IMR-90 (cell line): Measurements from ENCODE around the gene POLRMT. TPM values are rescaled to one million over a fixed set of nuclear protein-coding genes. Genes with fewer than 3 reads are reported as not detected.

Source experiments
- ATAC-seq: fragments of 200-7000 bp; cut with Tn5 transposase; 2 replicates; pipeline ENCODE4 v1.9.1; 2020; ENCODE audit warnings: low read depth, mild to moderate bottlenecking, moderate library complexity
- BruUV-seq: library from RNA; stranded (reverse); fragments of 400-500 nt; replicated peaks from 2 replicates; lab custom pipeline; 2021; lab: Mats Ljungman, UMichigan
- CTCF ChIA-PET: fragments of 300-600 bp; formaldehyde crosslinking; extraction: SDS; loops from one replicate; lab custom pipeline; 2021; ENCODE audit warnings: antibody characterized with exemption; lab: Yijun Ruan, JAX
- POLR2A ChIA-PET: fragments of 300-600 bp; sonication (Branson Sonifier 250); formaldehyde crosslinking; loops from one replicate; lab custom pipeline; 2022; ENCODE audit warnings: antibody characterized with exemption; ENCODE audit not compliant: unreplicated experiment; lab: Charles Lee
- DNase-seq: peaks from one replicate; pipeline ENCODE4 v3.0.0; 2013
- H2AFZ ChIP-seq: replicated peaks from 2 replicates; pipeline ENCODE3; 2013; ENCODE audit warnings: low read length, mild to moderate bottlenecking; ENCODE audit not compliant: poor library complexity
- H2AK5ac ChIP-seq: 2 replicates; pipeline ENCODE4 v1.6.1; 2013; ENCODE audit warnings: low read depth, low read length, inconsistent platforms
- H2AK9ac ChIP-seq: replicated peaks from 2 replicates; pipeline ENCODE3; 2013; ENCODE audit warnings: mild to moderate bottlenecking, low read depth, low read length, moderate library complexity; ENCODE audit not compliant: poor library complexity
- H2BK120ac ChIP-seq: 2 replicates; pipeline ENCODE4 v1.6.1; 2013; ENCODE audit warnings: low read depth, low read length, inconsistent platforms
- H2BK15ac ChIP-seq: 3 replicates; pipeline ENCODE4 v1.6.1; 2013; ENCODE audit warnings: low read depth, low read length, inconsistent platforms
- H2BK20ac ChIP-seq: 2 replicates; pipeline ENCODE4 v1.6.1; 2013; ENCODE audit warnings: low read depth, mild to moderate bottlenecking, inconsistent platforms, low read length, moderate library complexity
- H2BK5ac ChIP-seq: 2 replicates; pipeline ENCODE4 v1.6.1; 2013; ENCODE audit warnings: mild to moderate bottlenecking, low read depth, low read length, inconsistent platforms; ENCODE audit not compliant: poor library complexity, severe bottlenecking
- H3K14ac ChIP-seq: replicated peaks from 2 replicates; pipeline ENCODE4 v1.6.1; 2013; ENCODE audit warnings: low read depth, low read length, inconsistent platforms
- H3K18ac ChIP-seq: 2 replicates; pipeline ENCODE4 v1.6.1; 2013; ENCODE audit warnings: low read depth, low read length, control low read depth
- H3K23ac ChIP-seq: 2 replicates; pipeline ENCODE4 v1.6.1; 2013; ENCODE audit warnings: low read depth, low read length, inconsistent platforms
- H3K27ac ChIP-seq: 2 replicates; pipeline ENCODE4 v1.5.1; 2013; ENCODE audit warnings: mild to moderate bottlenecking, control low read depth, low read length; ENCODE audit not compliant: insufficient read depth
- H3K27me3 ChIP-seq: 2 replicates; pipeline ENCODE4 v1.6.1; 2013; ENCODE audit warnings: low read length; ENCODE audit not compliant: control insufficient read depth, insufficient read depth
- H3K36me3 ChIP-seq: 2 replicates; pipeline ENCODE4 v1.6.1; 2013; ENCODE audit warnings: low read length, mixed read lengths; ENCODE audit not compliant: control insufficient read depth, insufficient read depth
- H3K4ac ChIP-seq: 2 replicates; pipeline ENCODE4 v1.6.1; 2013; ENCODE audit warnings: low read depth, low read length, inconsistent platforms
- H3K4me1 ChIP-seq: 2 replicates; pipeline ENCODE4 v1.6.1; 2013; ENCODE audit warnings: low read length, mixed read lengths; ENCODE audit not compliant: control insufficient read depth, insufficient read depth
- H3K4me2 ChIP-seq: 2 replicates; pipeline ENCODE4 v1.6.1; 2013; ENCODE audit warnings: low read depth, mild to moderate bottlenecking, control low read depth, low read length, moderate library complexity
- H3K4me3 ChIP-seq: 2 replicates; pipeline ENCODE4 v1.5.1; 2013; ENCODE audit warnings: low read depth, mild to moderate bottlenecking, control low read depth, low read length, moderate library complexity; ENCODE audit not compliant: insufficient read depth
- H3K56ac ChIP-seq: 2 replicates; pipeline ENCODE4 v1.6.1; 2013; ENCODE audit warnings: low read length, inconsistent platforms; ENCODE audit not compliant: insufficient read depth; ENCODE audit errors: extremely low read depth
- H3K79me1 ChIP-seq, 2 experiments: 2 replicates each; pipeline ENCODE4 v1.6.1; 2013; ENCODE audit warnings: low read length in 2 of 2, inconsistent platforms in 1 of 2, low read depth in 1 of 2
- H3K9ac ChIP-seq: 2 replicates; pipeline ENCODE4 v1.6.1; 2013; ENCODE audit warnings: low read depth, low read length, control low read depth
- H3K9me1 ChIP-seq: 2 replicates; pipeline ENCODE4 v1.6.1; 2013; ENCODE audit warnings: low read length, inconsistent platforms; ENCODE audit not compliant: insufficient read depth
- H3K9me3 ChIP-seq: 2 replicates; pipeline ENCODE4 v1.6.1; 2013; ENCODE audit warnings: low read length; ENCODE audit not compliant: control insufficient read depth, insufficient read depth
- H4K20me1 ChIP-seq: 2 replicates; pipeline ENCODE4 v1.6.1; 2013; ENCODE audit warnings: low read length, inconsistent platforms; ENCODE audit not compliant: insufficient read depth
- H4K5ac ChIP-seq: 2 replicates; pipeline ENCODE4 v1.6.1; 2013; ENCODE audit warnings: mild to moderate bottlenecking, low read depth, low read length, control low read depth
- H4K8ac ChIP-seq, 2 experiments: 2 replicates each; pipeline ENCODE4 v1.6.1; 2013; ENCODE audit warnings: low read depth in 2 of 2, low read length in 2 of 2, control low read depth in 1 of 2, inconsistent platforms in 1 of 2
- H4K91ac ChIP-seq: 2 replicates; pipeline ENCODE4 v1.6.1; 2013; ENCODE audit warnings: low read depth, low read length, inconsistent platforms; ENCODE audit not compliant: insufficient read depth
- CEBPB ChIP-seq: IDR thresholded peaks from 2 replicates; pipeline ENCODE4 v1.6.1; 2012; ENCODE audit warnings: low read depth, low read length, improper control_type of control experiment
- FOS ChIP-seq: fragments of 150-350 bp; IDR thresholded peaks from 2 replicates; pipeline ENCODE4 v1.6.1; 2016; ENCODE audit warnings: low read depth, low read length
- MAFK ChIP-seq: IDR thresholded peaks from 2 replicates; pipeline ENCODE4 v1.6.1; 2012; ENCODE audit warnings: low read depth, low read length, improper control_type of control experiment
- MXI1 ChIP-seq: IDR thresholded peaks from 2 replicates; pipeline ENCODE4 v1.6.1; 2012; ENCODE audit warnings: low read depth, mild to moderate bottlenecking, low read length, moderate library complexity, borderline replicate concordance
- NFE2L2 ChIP-seq: fragments of 150-350 bp; IDR thresholded peaks from 2 replicates; pipeline ENCODE4 v1.6.1; 2016; ENCODE audit warnings: low read depth, mild to moderate bottlenecking, low read length
- POLR2A ChIP-seq: IDR thresholded peaks from 2 replicates; pipeline ENCODE4 v1.6.1; 2012; ENCODE audit warnings: mild to moderate bottlenecking, low read depth, low read length
- RAD21 ChIP-seq: IDR thresholded peaks from 2 replicates; pipeline ENCODE4 v1.6.1; 2012; ENCODE audit warnings: low read length, improper control_type of control experiment
- RCOR1 ChIP-seq: IDR thresholded peaks from 2 replicates; pipeline ENCODE4 v1.6.1; 2012; ENCODE audit warnings: mild to moderate bottlenecking, low read length, improper control_type of control experiment; ENCODE audit not compliant: insufficient replicate concordance
- RFX5 ChIP-seq: IDR thresholded peaks from 2 replicates; pipeline ENCODE4 v1.8.0; 2012; ENCODE audit warnings: low read depth, mild to moderate bottlenecking, low read length, moderate library complexity
- SMC3 ChIP-seq: fragments of 150-350 bp; IDR thresholded peaks from 2 replicates; pipeline ENCODE4 v1.6.1; 2016; ENCODE audit warnings: low read depth, mild to moderate bottlenecking, antibody characterized with exemption, low read length, moderate library complexity
- WGBS, 2 experiments: methylation state at CpG; one replicate each; pipeline versions ENCODE4 v1.1.5 to v1.1.7; 2013; ENCODE audit warnings: missing lambda C conversion rate in 2 of 2; ENCODE audit not compliant: insufficient read length in 1 of 2; ENCODE audit errors: extremely low coverage in 2 of 2; 5-methylcytosine and 5-hydroxymethylcytosine counted together
- dilution Hi-C: fragments of 300-500 bp; cut with HindIII; formaldehyde crosslinking; loops from one replicate; pipeline ENCODE4 v1.14.3; 2018; ENCODE audit warnings: low sequenced_read_pairs; ENCODE audit not compliant: unreplicated experiment
- in situ Hi-C: fragments of 300-500 bp; cut with MboI; formaldehyde crosslinking; loops from 3 replicates; pipeline ENCODE4 v1.14.3; 2019; ENCODE audit warnings: low sequenced_read_pairs, inconsistent platforms, mixed read lengths
- intact Hi-C: fragments of 100-400 bp; cut with micrococcal nuclease; formaldehyde crosslinking; loops from 2 replicates; pipeline ENCODE4 v1.10.0; 2022
- polyA plus RNA-seq, 3 experiments: library from polyadenylated mRNA; depleted of rRNA; stranded (reverse); fragments of >200 nt; gene quantifications; 2 replicates each; pipeline ENCODE4 v1.2.3, GENCODE V29; 2012; ENCODE audit warnings: low replicate concordance in 1 of 3
- total RNA-seq: library from RNA; depleted of rRNA; stranded (reverse); fragments of >200 nt; gene quantifications from 2 replicates; pipeline ENCODE4 v1.2.3, GENCODE V29; 2012
- TF ChIP-seq, protein P1 (sequence below): fragments of 150-350 bp; IDR thresholded peaks from 2 replicates; pipeline ENCODE4 v1.6.1; 2017; ENCODE audit warnings: mild to moderate bottlenecking, antibody characterized with exemption, low read length, low read depth
- TF ChIP-seq, protein P2 (sequence below): fragments of 150-350 bp; IDR thresholded peaks from 2 replicates; pipeline ENCODE4 v1.6.1; 2016; ENCODE audit warnings: low read depth, mild to moderate bottlenecking, low read length, moderate library complexity, borderline replicate concordance

POLRMT gene
- total and polyA plus RNA-seq, 2 of the 4 experiments (the other 2 are of a cell fraction) = 9.9 to 29.6 TPM

DNA sequence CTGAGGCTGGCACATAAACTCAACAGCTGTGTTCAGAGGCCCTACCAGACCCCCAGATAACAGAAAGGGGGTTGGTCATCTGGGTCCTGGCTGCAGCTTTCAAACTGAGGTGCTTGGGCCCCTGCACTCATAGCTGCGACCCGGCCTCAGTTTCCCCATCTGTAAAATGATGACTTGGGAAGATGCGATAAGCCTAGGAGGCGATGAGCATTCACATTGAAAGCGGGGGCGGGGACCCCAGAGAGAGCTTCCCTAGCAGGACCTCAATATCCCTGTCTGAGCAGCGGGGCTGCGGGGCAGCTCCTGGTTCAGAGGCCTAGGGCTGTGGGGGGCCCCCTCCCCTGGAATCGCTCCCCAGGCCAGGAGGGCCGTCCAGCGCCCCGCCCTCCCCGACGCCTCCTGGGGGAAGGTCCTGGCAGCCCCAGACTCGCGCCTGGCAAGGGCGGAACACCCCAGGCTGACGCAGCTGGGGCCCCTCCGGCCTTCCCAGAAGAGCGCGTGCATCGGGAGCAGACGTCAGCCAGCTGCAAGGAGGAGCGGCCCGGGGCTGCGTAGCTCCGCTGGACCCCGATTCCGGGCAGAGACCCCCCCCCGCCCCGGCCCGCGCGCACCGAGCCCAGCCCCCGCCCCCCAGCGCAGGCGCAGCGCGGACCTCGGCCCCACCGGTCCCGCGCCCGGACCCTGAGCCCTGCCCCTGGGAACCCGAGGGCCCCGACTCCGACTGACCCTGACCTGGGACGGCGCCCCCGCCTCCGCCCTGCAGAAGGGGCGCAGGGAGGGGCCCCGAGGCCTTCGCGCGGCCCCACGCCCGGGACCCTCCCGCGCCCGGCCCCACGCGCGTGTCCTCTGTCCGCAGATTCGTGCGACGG, 46.3 kb upstream of the POLRMT start (continued):
- TF ChIP-seq RAD21 = no peak
- TF ChIP-seq, protein P1, sequence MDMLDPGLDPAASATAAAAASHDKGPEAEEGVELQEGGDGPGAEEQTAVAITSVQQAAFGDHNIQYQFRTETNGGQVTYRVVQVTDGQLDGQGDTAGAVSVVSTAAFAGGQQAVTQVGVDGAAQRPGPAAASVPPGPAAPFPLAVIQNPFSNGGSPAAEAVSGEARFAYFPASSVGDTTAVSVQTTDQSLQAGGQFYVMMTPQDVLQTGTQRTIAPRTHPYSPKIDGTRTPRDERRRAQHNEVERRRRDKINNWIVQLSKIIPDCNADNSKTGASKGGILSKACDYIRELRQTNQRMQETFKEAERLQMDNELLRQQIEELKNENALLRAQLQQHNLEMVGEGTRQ = no peak

DNA sequence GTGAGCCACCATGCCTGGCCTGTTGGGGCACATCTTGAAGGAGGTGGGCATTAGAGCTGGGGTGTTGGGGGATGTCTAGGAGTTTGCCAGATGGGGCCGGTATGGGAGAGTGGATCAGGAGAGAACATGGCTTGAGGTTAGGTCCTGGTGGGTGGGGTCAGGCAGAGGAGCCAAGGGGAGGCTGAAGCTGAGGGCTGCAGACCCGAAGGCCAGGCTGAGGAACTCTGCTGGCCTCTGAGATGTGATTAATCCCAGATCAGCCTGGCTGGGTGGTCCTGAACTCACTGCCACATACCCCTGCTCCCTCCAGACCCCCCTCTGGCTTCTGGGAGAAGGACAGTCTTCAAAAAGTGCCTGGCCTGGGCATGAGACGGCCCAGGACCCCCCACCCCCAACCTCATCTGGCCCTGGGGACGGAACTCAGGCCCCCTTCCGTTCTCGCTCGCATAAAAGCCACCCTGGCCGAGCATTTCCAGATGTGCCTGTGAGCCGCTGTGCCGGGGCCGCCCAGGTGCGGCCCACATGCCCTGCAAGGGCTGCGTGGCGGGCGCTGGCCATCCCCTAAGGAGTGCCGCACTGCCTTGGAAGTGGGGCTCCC, 45.6 kb upstream of the POLRMT start:
- H4K20me1 ChIP-seq = peaks cover 18% of the 10 kb centered on the region
- no peak overlapping the region for H4K91ac ChIP-seq
- H2BK5ac ChIP-seq = no peak overlapping the region
- H3K14ac ChIP-seq = no peak overlapping the region
- H3K18ac ChIP-seq = no peak overlapping the region
- H2AK5ac ChIP-seq = peak overlapping the region; percentile 61; the same call in 1 of the 2 replicates
- H3K9ac ChIP-seq = peak overlapping the region; percentile 62
- H3K27me3 ChIP-seq = no peaks in the 10 kb centered on the region
- in situ Hi-C loops = no loop called here
- H3K4me3 ChIP-seq = no peak overlapping the region
- H3K27ac ChIP-seq = peak overlapping the region; percentile 78; the same call in 1 of the 2 replicates
- no peaks in the 10 kb centered on the region for H3K9me3 ChIP-seq
- DNase-seq (no peak), ATAC-seq (no peak)
- peak overlapping the region; percentile 46; the same call in 1 of the 2 replicates for H3K23ac ChIP-seq
- no peak overlapping the region for H4K5ac ChIP-seq
- H3K4me2 ChIP-seq = peak overlapping the region; percentile 52
- no peak overlapping the region for H2BK120ac ChIP-seq
- H3K79me1 ChIP-seq = peaks cover 13 to 51% of the 10 kb centered on the region in 2 experiments; a peak in 3 of 4 replicates
- H2AFZ ChIP-seq = peak overlapping the region; percentile 19
- H2BK20ac ChIP-seq = no peak overlapping the region
- H3K4ac ChIP-seq = no peak overlapping the region; the same call in 1 of the 2 replicates
- dilution Hi-C loops = no loop called here
- peak overlapping the region in 1 of 2 experiments; percentile 69; a peak in 1 of 4 replicates for H4K8ac ChIP-seq
- peaks cover 18% of the 10 kb centered on the region for H3K4me1 ChIP-seq
- ChIA-PET CTCF (no interaction called here), POLR2A (no interaction called here)
- H2AK9ac ChIP-seq = peak overlapping the region; percentile 96
- peaks cover 12% of the 10 kb centered on the region for H3K9me1 ChIP-seq
- BruUV-seq = no TSS peak
- 87% methylated on average over 9 of the region's 16 CpGs; no CpG with 5 or more reads in 1 of the 2 experiments for WGBS, 2 experiments
- H3K36me3 ChIP-seq = peaks cover 2% of the 10 kb centered on the region; the same call in 1 of the 2 replicates
- H2BK15ac ChIP-seq = no peak overlapping the region
- intact Hi-C loops = no loop called here
- no peak overlapping the region for H3K56ac ChIP-seq
- TF ChIP-seq, protein P1 = no peak
- TF ChIP-seq FOS (no peak), MXI1 (no peak), SMC3 (no peak), CEBPB (no peak), POLR2A (no peak), NFE2L2 (no peak), RCOR1 (no peak), RFX5 (no peak), MAFK (no peak)
- TF ChIP-seq, protein P2, sequence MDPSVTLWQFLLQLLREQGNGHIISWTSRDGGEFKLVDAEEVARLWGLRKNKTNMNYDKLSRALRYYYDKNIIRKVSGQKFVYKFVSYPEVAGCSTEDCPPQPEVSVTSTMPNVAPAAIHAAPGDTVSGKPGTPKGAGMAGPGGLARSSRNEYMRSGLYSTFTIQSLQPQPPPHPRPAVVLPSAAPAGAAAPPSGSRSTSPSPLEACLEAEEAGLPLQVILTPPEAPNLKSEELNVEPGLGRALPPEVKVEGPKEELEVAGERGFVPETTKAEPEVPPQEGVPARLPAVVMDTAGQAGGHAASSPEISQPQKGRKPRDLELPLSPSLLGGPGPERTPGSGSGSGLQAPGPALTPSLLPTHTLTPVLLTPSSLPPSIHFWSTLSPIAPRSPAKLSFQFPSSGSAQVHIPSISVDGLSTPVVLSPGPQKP = no peak
